GM19035 (cell line): ENCODE data around the gene GMPR2.
"Not testable (repeated sequence)": the region's sequence is repeated elsewhere in the genome, so short reads cannot be mapped to it uniquely, and the experiment has no call there.

Source experiments
- ATAC-seq: cut with Tn5 transposase; IDR thresholded peaks from one replicate; pipeline ENCODE4 v1.9.1; 2021; ENCODE audit not compliant: unreplicated experiment

Gene GMPR2

DNA sequence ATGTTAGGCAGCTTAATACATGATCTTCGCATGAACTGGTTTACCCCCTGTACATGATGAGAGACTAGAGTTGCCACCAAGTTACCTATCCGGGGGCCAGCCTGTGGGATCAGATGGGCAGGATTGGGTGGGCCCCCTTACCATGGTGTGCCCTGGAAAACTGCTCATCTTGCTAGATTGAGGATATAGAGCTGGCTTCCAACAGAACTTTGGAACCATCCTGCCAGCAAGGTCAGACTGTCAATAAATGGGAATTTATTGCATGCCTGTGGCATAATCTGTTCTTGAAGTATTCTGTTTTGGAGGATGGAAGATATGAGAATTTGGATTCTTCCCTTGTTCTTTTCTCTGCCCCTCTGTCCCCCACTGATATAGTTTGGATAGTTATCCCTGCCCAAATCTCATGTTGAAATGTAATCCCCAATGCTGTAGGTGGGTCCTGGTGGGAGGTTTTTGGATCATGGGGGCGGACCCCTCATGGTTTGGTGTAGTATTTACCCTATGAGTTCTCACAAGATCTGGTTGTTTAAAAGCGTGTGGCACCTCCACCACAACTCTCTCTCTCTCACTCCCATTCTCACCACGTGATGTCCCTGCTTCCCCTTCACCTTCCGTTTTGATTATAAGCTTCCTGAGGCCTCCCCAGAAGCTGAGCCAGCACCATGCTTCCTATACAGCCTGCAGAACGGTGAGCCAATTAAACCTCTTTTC is 33.8 kb upstream of the GMPR2 start:
- no peak for ATAC-seq

DNA sequence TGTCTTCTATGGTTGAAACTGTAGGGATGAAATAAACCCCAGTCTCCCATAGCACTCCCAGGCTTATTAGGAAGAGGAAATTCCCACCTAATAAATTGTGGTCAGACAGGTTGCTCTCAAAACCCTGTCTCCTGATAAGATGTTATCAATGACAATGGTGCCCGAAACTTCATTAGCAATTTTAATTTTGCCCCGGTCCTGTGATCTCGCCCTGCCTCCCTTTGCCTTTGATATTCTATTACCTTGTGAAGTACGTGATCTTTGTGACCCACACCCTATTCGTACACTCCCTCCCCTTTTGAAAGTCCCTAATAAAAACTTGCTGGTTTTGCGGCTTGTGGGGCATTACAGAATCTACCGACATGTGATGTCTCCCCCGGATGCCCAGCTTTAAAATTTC is 30.2 kb upstream of the GMPR2 start:
- ATAC-seq, result not testable (repeated sequence)

DNA sequence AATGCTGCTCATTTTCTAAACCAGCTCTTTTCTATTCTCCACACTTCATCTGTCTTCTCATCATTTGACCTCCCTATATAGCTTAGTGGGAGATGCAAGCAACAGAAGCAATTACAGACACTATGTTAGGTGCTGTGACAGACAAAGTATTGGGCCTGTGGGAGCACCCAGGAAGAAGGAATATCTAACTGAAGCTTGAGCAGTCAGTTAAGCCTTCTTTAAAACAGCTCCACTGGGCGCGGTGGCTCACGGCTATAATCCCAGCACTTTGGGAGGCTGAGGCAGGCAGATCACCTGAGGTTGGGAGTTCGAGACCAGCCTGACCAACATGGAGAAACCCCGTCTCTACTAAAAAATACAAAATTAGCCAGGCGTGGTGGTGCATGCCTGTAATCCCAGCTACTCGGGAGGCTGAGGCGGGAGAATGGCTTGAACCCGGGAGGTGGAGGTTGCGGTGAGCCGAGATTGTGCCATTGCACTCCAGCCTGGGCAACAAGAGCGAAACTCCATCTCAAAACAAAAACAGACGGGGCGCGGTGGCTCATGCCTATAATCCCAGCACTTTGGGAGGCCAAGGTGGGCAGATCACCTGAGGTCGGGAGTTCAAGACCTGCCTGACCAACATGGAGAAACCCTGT is 29.4 kb upstream of the GMPR2 start:
- not testable (repeated sequence) for ATAC-seq

DNA sequence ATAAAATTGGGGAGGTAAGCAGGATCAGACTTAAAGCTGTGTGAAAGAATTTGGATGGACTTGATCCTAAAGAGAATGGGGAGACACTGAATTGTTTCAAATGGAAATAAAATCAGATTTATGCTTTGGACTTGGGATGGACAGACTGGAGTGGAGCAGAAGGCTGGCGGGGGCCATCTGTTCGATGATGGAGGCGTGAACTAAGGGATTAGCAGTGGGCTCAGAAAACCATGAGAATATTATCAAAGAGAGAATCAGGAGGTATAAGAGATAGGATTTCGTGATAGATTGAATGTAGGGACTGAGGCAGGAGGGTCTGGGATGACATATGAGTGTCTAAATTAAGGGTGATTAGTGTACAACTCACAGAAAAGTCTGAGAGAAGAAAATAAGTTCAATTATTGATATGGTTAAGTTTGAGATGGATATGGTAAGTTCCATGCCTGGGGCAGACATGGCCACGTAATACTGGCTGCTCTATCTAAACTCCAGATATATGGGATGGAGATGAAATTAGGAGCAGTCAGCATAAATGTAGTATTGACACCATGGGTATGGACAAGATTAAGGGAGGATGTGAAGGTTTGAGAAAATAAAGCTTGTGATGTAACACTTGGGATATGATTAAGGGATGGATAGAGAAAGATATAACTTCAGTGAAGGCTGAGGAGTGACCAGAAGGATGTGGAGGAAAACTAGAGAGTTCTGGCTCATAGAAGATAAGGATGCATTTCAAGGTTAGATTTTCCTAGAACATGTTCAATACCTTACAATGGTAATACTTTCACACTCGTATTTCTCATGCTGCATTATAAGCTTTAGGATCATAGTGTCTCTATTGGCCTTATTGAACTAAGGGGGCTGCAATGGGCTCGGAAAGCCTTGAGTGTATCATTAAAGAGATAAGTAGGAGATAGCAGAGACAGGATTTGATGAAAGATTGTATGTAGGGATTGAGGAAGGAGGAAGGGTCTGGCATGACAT is 28.3 kb upstream of the GMPR2 start:
- ATAC-seq, result no peak

DNA sequence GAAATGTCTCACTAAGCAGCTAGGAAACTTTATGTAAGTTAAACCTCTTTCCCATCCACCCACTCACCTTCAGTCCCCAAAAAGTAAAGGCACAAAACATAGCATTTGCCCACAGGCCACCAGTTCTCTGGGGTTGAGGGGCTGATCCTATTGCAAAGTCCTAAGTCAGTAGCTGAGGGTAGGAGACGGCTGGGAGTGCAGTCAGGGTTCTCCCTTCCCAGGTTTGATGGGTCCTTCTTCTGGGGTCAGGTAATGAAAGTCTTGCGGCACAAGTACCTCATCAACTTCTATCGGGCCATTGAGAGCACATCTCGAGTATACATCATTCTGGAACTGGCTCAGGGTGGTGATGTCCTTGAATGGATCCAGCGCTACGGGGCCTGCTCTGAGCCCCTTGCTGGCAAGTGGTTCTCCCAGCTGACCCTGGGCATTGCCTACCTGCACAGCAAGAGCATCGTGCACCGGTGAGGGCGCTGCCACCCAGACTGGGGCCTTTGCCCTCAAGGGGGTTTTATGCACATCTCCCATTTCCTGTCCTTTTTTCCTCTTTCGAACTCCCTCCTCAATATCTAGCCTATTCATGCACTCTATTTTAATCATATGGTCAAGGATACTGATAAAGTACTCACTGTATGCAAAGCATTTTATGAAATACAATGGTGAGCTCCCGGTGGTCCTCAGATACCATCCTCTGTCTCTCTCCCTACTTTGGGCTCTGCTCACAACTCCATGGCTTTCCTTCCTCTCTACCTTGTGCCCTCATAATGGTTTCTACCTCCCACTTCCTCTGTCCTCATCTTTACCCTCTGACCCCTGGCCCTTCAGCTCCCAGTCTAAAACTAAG is 26.2 kb upstream of the GMPR2 start:
- no peak for ATAC-seq

DNA sequence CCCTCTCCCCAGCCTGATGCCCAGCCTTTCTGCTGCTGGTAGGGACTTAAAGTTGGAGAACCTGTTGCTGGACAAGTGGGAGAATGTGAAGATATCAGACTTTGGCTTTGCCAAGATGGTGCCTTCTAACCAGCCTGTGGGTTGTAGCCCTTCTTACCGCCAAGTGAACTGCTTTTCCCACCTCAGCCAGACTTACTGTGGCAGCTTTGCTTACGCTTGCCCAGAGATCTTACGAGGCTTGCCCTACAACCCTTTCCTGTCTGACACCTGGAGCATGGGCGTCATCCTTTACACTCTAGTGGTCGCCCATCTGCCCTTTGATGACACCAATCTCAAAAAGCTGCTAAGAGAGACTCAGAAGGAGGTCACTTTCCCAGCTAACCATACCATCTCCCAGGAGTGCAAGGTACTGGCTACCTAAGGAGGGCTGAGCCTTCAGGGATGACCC is 25.6 kb upstream of the GMPR2 start:
- ATAC-seq, result no peak

DNA sequence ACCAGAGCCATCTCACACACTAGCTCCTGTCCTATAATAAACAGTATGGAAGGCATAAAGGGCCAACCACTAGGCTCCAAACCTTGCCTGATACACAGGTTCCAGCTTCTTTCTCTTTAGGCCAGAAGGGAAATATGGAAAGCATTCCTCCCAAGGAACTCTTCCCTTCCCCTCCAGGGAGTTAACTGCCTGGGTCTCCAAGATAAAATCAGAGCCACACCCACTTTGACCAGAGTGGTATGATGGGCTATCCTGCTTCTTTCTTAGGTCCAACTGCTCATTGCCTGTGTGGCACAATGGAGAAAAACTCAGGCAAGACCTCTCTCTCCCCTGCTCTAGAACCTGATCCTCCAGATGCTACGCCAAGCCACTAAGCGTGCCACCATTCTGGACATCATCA is 25.1 kb upstream of the GMPR2 start:
- no peak for ATAC-seq

DNA sequence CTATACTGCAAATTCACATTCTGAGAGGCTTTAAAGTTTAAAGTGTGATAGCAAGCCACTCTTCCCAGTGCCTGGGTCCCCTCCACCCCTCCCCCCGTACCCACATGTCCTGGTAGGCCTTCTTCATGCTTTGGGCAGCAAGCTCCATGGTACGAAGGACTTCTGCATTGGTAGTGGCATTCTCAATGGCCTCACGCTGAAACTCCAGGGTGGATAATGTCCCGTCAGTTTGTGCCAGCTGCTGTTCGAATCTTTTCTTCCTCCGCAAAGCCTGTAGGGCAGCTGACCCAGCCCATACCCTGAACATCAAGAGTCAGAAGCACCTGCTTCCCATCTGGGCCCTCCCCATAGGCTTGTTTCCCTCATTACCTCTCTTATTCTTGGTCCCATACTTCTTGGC is 21.4 kb upstream of the GMPR2 start:
- no peak for ATAC-seq

DNA sequence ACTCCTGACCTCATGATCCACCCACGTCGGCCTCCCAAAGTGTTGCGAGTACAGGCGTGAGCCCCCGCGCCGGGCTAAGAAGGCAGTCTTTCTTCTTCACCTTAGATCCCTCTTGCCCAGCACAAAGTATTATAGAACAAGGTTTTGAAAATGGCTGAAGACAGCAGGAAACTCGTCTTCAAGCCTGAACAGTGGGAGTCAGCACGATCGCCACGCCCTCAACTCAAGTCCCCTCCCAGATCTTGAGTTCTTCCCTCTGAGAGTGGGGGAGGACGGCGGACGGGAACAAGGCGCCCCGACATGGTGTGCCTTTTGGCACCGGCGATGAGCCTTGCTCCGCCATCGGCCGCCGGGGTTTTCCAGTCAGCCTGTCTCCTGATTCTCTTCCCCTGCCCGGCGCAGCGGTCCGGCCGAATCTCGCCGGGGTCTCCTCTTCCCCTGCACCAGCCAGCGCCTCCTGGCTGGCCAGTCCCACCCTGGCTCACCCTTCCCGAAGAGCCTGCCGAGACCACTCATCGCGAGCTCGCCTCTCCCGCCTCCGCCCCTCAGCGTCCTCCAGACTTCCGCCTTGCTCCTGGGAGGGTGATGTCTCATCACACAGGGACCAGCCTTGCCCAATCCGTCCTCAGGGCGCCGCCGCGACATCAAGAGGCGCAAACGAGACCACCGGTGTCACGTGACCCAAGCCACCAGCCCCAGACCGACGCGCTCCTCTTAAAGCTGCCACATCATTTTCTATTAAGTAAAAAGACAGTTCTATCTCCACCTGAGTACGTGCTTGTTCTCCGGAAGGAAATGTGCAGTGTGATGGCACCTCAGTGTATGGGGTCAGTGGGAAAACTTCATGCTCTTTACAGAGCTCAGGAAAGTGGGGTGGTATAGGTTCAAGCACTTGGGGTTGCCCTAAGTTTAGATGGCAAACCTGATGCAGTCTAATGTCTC is 19.5 kb upstream of the GMPR2 start, which contains the start of gene CHMP4A:
TSS of gene CHMP4A (minus strand) at position 565 of the 942 bp plus-strand sequence. CDS start at position 516, 49 bp downstream.
- ATAC-seq, result peak; percentile 74

DNA sequence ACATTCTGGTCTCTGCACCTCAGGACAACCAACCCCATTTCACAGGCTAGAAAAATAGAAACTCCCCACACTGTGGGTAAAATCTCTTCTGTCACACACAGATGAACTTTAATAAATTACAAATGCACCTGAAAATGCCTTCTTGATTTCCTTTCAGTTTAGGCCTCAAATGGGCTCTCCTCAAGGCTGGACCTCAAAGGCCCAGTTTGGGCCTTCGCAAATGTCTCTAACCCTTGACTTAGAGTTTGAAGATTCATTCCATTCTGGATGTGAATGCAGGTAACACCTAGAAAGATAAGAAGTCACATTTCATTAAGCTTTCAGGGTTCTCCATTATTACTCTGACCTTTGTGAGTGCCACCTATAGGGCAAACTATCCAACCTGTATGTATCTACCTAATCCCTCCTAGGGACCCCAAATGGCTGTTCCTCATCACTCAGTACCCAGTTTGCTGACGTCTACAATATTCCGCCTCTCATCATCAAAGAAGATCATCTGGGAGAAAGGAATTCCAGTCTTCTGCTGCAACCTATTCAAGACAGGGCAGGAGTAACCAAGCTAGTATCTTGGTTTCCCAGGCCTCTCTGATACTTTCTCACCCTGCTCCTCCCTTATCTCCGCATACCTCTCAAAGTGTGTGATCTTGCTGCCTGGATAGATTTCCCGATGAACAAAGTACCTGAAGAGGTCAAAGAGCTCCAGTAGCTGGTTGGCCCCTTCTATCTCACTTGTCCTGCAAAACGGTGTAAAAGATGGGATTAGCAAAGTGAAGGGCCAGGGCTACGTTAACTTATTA is 18.7 kb upstream of the GMPR2 start:
- no peak for ATAC-seq

DNA sequence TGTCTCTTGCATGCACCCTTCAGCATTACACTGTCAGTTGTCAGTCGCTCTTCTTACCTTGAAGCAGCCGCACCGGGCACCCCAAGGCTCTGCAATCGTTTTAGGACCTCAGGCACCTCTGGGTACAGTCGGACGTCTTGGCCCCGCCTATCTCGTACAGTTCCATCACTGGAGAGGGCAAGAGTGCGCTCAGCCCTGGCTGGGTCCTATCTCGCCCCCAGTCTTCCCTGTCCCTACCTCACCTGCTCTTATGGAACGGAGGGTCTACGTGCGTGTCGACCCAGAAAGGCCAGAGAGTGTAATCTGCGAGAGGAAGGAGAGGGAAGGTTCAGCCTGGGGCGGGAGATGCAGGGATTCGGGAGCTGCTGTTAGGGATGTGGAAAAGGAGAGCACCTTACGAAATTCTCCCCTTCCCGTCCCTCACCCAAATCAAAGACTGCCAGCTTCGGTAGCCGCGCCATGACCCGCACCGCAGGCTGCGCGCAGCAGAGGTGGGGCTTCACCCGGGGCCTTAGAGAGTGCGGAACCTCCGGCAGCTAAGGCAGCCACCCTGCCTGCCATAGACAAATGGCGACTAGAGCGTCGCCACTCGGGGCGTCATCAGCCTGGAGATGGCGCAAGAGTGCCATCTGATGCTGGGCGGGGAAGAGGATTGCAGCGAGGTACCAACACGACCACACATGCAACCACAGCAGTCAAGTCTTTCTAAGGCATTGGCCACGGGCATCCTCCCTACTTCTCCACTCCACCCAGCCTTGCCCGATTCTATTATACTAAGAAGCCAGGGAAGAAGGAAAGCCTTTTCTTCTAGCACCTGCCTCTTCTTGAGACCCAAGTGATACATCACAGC is 17.0 kb upstream of the GMPR2 start, which contains the start of gene MDP1:
TSS of gene MDP1 (minus strand) at position 572 of the 850 bp plus-strand sequence. CDS start at position 461, 111 bp downstream.
- peak; percentile 65 for ATAC-seq

DNA sequence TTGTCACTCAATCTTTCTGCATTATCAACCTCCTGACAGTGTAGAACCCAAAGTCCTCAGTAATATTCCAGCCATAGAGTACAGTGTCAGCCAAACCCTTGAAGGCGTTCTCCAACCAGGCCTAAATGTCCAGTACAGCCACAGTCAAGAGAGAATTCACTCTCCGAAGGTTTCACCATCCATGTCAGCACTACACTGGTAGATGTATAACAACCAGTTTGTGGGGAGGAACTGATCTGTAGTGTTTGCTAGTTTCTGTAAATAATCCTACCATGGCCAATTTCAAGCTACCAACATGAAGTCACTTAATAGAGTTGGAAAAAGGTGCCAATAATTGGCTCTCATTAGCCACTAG is 16.4 kb upstream of the GMPR2 start:
- ATAC-seq, result no peak

DNA sequence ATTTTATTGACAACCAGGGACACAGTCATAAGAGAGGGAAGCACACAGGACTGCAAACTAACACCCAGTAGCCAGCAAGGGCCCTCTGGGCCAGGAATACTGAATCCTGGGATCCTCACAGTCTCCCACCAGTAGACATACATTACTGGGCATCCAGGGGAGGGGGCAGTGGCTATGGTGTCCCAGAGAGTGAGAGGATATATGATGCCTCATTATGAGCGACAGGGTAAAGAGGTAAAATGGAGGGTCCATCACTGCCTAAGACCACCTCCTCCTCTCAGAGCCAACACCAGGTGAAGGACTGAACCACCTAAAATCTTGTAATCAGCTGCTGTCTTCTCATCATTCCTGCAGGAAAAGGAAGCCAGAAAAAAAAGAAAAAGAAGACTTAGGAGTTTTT is 15.9 kb upstream of the GMPR2 start:
- ATAC-seq, result not testable (repeated sequence)

DNA sequence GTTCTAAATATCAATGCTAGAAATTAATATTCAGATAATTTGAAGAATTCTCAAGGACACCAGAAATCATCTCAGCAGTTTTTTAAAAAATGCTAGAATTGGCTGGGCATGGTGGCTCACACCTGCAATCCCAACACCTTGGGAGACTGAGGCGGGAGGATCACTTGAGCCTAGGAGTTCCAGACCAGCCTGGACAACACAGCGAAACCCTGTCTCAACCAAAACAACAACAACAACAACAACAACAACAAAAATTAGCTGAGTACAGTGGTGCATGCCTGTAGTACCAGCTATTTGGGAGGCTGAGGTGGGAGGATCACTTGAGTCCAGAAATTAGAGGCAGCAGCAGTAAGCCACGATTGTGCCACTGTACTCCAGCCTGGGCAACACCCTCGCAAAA is 13.6 kb upstream of the GMPR2 start:
- no peak for ATAC-seq

DNA sequence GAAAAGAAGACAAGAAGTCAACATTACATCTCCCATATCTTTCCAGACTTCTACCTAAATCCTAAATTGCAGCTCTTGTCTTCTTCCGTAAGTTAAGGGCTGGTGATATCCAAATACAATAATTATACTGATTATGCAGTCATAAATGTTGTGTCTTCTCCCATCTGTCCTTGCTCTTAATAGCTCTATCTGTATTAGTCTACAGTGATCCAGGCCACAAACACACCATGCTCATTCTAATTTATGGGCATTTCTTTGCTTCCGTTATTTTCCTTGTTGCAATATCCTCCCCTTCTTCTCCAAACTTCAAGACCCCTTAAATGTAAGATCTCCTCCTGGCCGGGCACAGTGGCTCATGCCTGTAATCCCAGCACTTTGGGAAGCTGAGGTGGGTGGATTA is 13.2 kb upstream of the GMPR2 start:
- no peak for ATAC-seq

DNA sequence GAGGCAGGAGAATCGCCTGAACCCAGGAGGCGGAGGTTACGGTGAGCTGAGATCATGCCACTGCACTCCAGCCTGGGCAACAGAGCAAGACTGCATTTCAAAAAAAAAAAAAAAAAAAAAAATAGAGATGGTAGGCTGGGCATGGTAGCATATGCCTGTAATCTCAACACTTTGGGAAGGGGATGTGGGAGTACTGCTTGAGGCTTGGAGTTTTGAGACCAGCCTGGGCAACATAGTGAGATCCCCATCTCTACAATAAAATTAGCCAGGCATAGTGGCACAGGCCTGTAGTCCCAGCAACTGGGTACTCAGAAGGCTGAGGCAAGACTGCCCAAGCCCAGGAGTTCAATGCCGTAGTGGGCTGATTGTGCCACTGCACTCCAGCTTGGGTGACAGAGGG is 9.7 kb upstream of the GMPR2 start:
- not testable (repeated sequence) for ATAC-seq

DNA sequence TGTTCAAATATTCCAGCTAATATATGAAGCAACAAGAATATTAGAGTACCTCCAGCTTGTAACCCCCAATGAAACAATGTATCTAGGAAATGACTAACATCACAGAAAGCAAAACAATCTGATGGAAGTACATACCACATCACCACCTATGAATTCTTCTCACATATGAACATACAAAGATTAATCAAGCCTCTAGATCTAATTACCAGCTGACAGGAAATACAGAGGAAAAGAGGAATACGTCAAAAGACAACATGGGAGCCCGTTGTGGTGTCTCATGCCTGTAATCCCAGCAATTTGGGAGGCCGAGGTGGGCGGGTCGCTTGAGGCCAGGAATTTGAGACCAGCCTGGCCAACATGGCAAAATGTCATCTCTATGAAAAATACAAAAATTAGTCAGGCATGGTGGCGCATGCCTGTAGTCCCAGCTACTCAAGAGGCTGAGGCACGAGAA is 8.1 kb upstream of the GMPR2 start:
- no peak for ATAC-seq

DNA sequence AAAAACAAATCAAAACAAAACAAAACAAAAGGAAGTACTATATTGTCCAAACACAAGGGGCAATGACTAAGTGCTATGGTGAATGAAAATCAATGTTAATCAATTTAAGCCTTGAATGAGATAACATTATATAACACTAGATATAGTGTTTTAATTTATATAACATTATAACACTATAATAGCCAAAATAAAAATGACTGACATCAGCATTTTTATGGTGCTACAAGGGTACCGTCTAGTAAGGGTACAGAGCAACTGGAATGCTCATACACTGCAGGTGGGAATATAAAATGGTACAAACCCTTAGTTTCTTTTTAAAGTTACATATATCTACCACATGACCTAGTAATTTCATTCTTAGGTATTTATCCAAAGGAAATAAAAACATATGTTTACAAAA is 6.3 kb upstream of the GMPR2 start:
- no peak for ATAC-seq
